HepG2 (cell line): ENCODE measurements around the gene SAMSN1. TPM values are rescaled to one million over a fixed set of nuclear protein-coding genes. Genes with fewer than 3 reads are reported as not detected.

Source experiments
- ATAC-seq: fragments of 200-7000 bp; cut with Tn5 transposase; 3 replicates; pipeline ENCODE4 v1.9.1; 2020; ENCODE audit warnings: mild to moderate bottlenecking, moderate library complexity
- BruUV-seq: library from RNA; stranded (reverse); fragments of 400-500 nt; replicated peaks from 2 replicates; lab custom pipeline; 2021; lab: Mats Ljungman, UMichigan
- CTCF ChIA-PET: fragments of 300-600 bp; formaldehyde crosslinking; extraction: SDS; loops from one replicate; lab custom pipeline; 2021; ENCODE audit warnings: low total read pairs, inconsistent platforms, low intra/inter-chr PET ratio; lab: Yijun Ruan, JAX
- POLR2A ChIA-PET: fragments of 350-600 bp; sonication (Branson Sonifier 250); formaldehyde crosslinking; loops from one replicate; lab custom pipeline; 2020; ENCODE audit warnings: antibody characterized with exemption, inconsistent platforms; lab: Yijun Ruan, JAX
- DNase-seq: peaks from one replicate; pipeline ENCODE4 v3.0.0-alpha.2; 2015; ENCODE audit warnings: low spot score
- FAIRE-seq: peaks from 3 replicates; lab custom pipeline; 2011; peaks lifted over from hg19 to GRCh38; lab: Jason Lieb, UNC
- H2AFZ ChIP-seq: one replicate; pipeline ENCODE4 v1.6.1; 2011; ENCODE audit warnings: low read length, inconsistent platforms
- H3K27ac ChIP-seq: fragments of 300-600 bp; 3 replicates; pipeline ENCODE4 v1.8.0; 2011; ENCODE audit warnings: mixed run types, mild to moderate bottlenecking, mixed read lengths, low read length, inconsistent platforms; ENCODE audit not compliant: insufficient read depth; ENCODE audit errors: extremely low read length
- H3K27me3 ChIP-seq, 2 experiments: fragments of 200-600 bp in 1 of 2; 2 replicates in 1 of 2; 3 replicates in 1 of 2; pipeline versions ENCODE4 v1.6.0 to v1.8.0; 2011; ENCODE audit warnings: low read length in 2 of 2, mild to moderate bottlenecking in 2 of 2, moderate library complexity in 2 of 2, inconsistent platforms in 1 of 2; ENCODE audit not compliant: insufficient read depth in 2 of 2, control insufficient read depth in 1 of 2
- H3K36me3 ChIP-seq, 2 experiments: fragments of 200-600 bp in 1 of 2; replicated peaks in 1 of 2; 2 replicates in 1 of 2; 3 replicates in 1 of 2; pipeline versions ENCODE4 v1.5.1 to v1.8.0; 2011; ENCODE audit warnings: low read length in 2 of 2, inconsistent platforms in 1 of 2; ENCODE audit not compliant: insufficient read depth in 2 of 2, control insufficient read depth in 1 of 2
- H3K4me1 ChIP-seq: 2 replicates; pipeline ENCODE4 v1.5.1; 2012; ENCODE audit warnings: low read length, inconsistent platforms; ENCODE audit not compliant: insufficient read depth
- H3K4me2 ChIP-seq: 2 replicates; pipeline ENCODE4 v1.6.0; 2011; ENCODE audit warnings: low read depth, low read length, inconsistent platforms
- H3K4me3 ChIP-seq, 3 experiments: fragments of 200-600 bp in 1 of 3; sonication (generic), shearing (Covaris generic) in 1 of 3; replicated peaks in 1 of 3; 2 replicates each; pipeline ENCODE4 v1.5.1; 2011 to 2016; ENCODE audit warnings: low read length in 3 of 3, inconsistent platforms in 2 of 3, low read depth in 2 of 3, mild to moderate bottlenecking in 2 of 3, control low read depth in 1 of 3, mixed read lengths in 1 of 3; ENCODE audit not compliant: insufficient read depth in 1 of 3
- H3K79me2 ChIP-seq: one replicate; pipeline ENCODE4 v1.6.1; 2011; ENCODE audit warnings: low read length, inconsistent platforms; ENCODE audit not compliant: insufficient read depth
- H3K9ac ChIP-seq: 2 replicates; pipeline ENCODE4 v1.6.0; 2011; ENCODE audit warnings: mild to moderate bottlenecking, low read depth, low read length, inconsistent platforms; ENCODE audit not compliant: insufficient read depth
- H3K9me3 ChIP-seq: 2 replicates; pipeline ENCODE4 v1.5.1; 2012; ENCODE audit warnings: mild to moderate bottlenecking, low read length
- H4K20me1 ChIP-seq: 2 replicates; pipeline ENCODE4 v1.6.0; 2011; ENCODE audit warnings: inconsistent platforms, mild to moderate bottlenecking, low read length, moderate library complexity; ENCODE audit not compliant: insufficient read depth
- ATF1 ChIP-seq: IDR thresholded peaks from 2 replicates; pipeline ENCODE4 v1.6.1; 2016; ENCODE audit warnings: mild to moderate bottlenecking, control low read depth
- FOSL2 ChIP-seq: sonication (generic); formaldehyde crosslinking; IDR thresholded peaks from 2 replicates; pipeline ENCODE4 v1.4.0; 2020; ENCODE audit warnings: missing genetic modification reagents
- KLF12 ChIP-seq: sonication (generic); formaldehyde crosslinking; IDR thresholded peaks from 2 replicates; pipeline ENCODE4 v1.4.0; 2020; ENCODE audit warnings: missing genetic modification reagents, borderline replicate concordance
- MED1 ChIP-seq: sonication (generic); formaldehyde crosslinking; IDR thresholded peaks from 2 replicates; pipeline ENCODE4 v1.4.0; 2020; ENCODE audit warnings: missing genetic modification reagents
- NFKBIZ ChIP-seq: IDR thresholded peaks from 2 replicates; pipeline ENCODE4 v1.6.1; 2018; ENCODE audit warnings: missing genetic modification reagents, missing compliant biosample characterization
- PRPF4 ChIP-seq: fragments of 200-400 bp; formaldehyde crosslinking; IDR thresholded peaks from 2 replicates; pipeline ENCODE4 v1.6.1; 2016; ENCODE audit warnings: low read length, low read depth; ENCODE audit not compliant: poor library complexity, severe bottlenecking
- RXRA ChIP-seq: sonication (generic); formaldehyde crosslinking; IDR thresholded peaks from 2 replicates; pipeline ENCODE4 v1.5.1; 2020; ENCODE audit warnings: missing genetic modification reagents
- ZNF232 ChIP-seq: sonication (generic); formaldehyde crosslinking; IDR thresholded peaks from 2 replicates; pipeline ENCODE4 v1.4.0; 2020; ENCODE audit warnings: missing genetic modification reagents, borderline replicate concordance
- in situ Hi-C: cut with HindIII; loops from 2 replicates; pipeline ENCODE4 v1.10.0; 2017; ENCODE audit warnings: low pct_unique_long_range_greater_than_20kb; ENCODE audit not compliant: extremely low pct_ligation_motif_present
- intact Hi-C: fragments of 100-400 bp; cut with micrococcal nuclease; formaldehyde crosslinking; loops from one replicate; pipeline ENCODE4 v1.10.0; 2022; ENCODE audit not compliant: unreplicated experiment
- polyA plus RNA-seq, 8 experiments: library from polyadenylated mRNA; depleted of rRNA in 3 of 8; stranded (reverse) in 7 of 8; unstranded in 1 of 8; fragments of >200 nt; fragmentation: Illumina TruSeq in 4 of 8; extraction: Trizol in 4 of 8; gene quantifications; 2 replicates each; pipeline versions ENCODE4 v1.2.1 to v1.2.3, GENCODE V29; 2011 to 2016; ENCODE audit warnings: low read depth in 4 of 8, missing spikeins in 1 of 8, mixed read lengths in 1 of 8; ENCODE audit not compliant: insufficient read depth in 1 of 8
- total RNA-seq, 5 experiments: library from RNA; depleted of rRNA; stranded (reverse); fragments of >200 nt; fragmentation: Illumina TruSeq; extraction: Trizol; gene quantifications; 2 replicates each; pipeline ENCODE4 v1.2.3, GENCODE V29; 2016; ENCODE audit warnings: low read depth in 1 of 5
- TF ChIP-seq, protein P1 (sequence below): sonication (generic); formaldehyde crosslinking; IDR thresholded peaks from 2 replicates; pipeline ENCODE4 v1.5.0; 2020; ENCODE audit warnings: missing genetic modification reagents
- TF ChIP-seq, protein P2 (sequence below): sonication (generic); formaldehyde crosslinking; IDR thresholded peaks from 2 replicates; pipeline ENCODE4 v1.4.0; 2020; ENCODE audit warnings: mild to moderate bottlenecking, missing genetic modification reagents
- TF ChIP-seq, protein P3 (sequence below): fragments of 450-650 bp; IDR thresholded peaks from 2 replicates; pipeline ENCODE4 v1.6.1; 2017

The SAMSN1 gene
- total and polyA plus RNA-seq, 2 of the 13 experiments (the other 11 are each of a cell fraction or from before 2014, with no cell fraction given) = 0.09 TPM; not detected in 1

DNA sequence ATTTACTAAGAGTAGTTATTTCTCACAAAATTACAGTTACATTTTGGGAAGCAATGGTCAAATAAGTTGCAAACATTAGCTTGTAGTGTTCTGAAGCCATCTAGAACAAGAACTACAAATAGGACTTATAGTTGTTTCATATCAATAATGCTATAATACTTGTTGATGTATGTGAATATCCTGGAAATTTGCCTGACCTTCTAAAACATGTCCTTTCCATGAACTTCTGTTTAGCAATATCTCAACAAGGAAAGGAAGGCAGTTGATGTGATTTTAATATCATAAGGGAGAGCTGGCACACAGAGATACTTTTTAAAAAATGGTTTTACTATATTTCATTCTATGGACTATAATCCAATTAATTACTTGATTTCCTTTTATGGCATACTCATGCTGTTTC lies 47.1 kb upstream of the SAMSN1 start:
- H3K4me3 ChIP-seq = no peak overlapping the region
- TF ChIP-seq KLF12 (no peak), ATF1 (no peak), NFKBIZ (CRISPR knock-in tag) (no peak), RXRA (CRISPR knock-in tag) (no peak), MED1 (CRISPR knock-in tag) (no peak), FOSL2 (no peak), PRPF4 (no peak), ZNF232 (CRISPR knock-in tag) (no peak)
- TF ChIP-seq, protein P1, sequence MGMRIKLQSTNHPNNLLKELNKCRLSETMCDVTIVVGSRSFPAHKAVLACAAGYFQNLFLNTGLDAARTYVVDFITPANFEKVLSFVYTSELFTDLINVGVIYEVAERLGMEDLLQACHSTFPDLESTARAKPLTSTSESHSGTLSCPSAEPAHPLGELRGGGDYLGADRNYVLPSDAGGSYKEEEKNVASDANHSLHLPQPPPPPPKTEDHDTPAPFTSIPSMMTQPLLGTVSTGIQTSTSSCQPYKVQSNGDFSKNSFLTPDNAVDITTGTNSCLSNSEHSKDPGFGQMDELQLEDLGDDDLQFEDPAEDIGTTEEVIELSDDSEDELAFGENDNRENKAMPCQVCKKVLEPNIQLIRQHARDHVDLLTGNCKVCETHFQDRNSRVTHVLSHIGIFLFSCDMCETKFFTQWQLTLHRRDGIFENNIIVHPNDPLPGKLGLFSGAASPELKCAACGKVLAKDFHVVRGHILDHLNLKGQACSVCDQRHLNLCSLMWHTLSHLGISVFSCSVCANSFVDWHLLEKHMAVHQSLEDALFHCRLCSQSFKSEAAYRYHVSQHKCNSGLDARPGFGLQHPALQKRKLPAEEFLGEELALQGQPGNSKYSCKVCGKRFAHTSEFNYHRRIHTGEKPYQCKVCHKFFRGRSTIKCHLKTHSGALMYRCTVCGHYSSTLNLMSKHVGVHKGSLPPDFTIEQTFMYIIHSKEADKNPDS (CRISPR knock-in tag) = no peak
- TF ChIP-seq, protein P2, sequence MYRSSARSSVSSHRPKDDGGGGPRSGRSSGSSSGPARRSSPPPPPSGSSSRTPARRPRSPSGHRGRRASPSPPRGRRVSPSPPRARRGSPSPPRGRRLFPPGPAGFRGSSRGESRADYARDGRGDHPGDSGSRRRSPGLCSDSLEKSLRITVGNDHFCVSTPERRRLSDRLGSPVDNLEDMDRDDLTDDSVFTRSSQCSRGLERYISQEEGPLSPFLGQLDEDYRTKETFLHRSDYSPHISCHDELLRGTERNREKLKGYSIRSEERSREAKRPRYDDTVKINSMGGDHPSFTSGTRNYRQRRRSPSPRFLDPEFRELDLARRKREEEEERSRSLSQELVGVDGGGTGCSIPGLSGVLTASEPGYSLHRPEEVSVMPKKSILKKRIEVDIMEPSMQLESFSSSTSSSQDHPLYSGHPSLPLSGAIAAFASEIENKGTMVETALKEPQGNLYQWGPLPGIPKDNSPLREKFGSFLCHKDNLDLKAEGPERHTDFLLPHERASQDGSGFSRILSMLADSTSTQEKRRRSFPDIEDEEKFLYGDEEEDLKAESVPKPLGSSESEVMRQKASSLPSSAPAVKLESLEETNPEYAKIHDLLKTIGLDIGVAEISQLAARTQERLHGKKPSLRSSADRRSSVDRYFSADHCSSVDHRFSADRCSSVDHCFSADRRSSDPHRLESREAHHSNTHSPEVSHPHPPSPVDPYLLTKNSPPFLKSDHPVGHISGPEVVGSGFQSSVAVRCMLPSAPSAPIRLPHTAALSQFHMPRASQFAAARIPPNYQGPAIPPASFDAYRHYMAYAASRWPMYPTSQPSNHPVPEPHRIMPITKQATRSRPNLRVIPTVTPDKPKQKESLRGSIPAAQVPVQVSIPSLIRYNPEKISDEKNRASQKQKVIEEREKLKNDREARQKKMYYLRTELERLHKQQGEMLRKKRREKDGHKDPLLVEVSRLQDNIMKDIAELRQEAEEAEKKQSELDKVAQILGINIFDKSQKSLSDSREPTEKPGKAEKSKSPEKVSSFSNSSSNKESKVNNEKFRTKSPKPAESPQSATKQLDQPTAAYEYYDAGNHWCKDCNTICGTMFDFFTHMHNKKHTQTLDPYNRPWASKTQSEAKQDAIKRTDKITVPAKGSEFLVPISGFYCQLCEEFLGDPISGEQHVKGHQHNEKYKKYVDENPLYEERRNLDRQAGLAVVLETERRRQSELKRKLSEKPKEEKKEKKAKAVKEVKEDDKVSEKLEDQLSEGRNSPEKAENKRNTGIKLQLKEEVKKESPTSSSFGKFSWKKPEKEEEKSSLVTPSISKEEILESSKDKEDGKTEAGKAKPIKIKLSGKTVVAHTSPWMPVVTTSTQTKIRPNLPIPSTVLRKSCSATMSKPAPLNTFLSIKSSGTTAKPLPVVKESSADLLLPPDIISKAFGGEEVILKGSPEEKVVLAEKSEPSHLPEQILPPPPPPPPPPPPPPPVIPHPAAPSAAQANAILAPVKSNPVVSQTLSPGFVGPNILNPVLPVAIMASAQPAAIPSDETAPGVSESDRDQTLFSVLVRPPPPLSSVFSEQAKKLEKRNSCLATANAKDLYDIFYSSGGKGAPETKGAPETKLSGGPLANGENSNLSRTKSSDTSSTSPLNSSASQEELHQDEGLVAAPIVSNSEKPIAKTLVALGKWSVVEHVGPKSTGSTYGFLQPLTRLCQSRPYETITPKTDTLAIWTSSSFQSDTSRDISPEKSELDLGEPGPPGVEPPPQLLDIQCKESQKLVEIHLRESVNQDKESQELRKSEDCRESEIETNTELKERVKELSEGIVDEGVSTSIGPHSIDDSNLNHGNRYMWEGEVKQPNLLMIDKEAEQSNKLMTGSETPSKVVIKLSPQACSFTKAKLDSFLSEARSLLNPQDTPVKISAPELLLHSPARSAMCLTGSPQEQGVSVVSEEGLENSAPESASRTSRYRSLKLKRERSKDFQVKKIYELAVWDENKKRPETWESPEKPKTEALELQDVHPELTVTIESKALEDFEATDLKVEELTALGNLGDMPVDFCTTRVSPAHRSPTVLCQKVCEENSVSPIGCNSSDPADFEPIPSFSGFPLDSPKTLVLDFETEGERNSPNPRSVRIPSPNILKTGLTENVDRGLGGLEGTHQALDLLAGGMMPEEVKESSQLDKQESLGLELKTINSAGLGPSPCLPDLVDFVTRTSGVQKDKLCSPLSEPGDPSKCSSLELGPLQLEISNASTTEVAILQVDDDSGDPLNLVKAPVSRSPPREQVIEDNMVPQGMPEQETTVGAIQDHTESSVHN (CRISPR knock-in tag) = no peak
- TF ChIP-seq, protein P3, sequence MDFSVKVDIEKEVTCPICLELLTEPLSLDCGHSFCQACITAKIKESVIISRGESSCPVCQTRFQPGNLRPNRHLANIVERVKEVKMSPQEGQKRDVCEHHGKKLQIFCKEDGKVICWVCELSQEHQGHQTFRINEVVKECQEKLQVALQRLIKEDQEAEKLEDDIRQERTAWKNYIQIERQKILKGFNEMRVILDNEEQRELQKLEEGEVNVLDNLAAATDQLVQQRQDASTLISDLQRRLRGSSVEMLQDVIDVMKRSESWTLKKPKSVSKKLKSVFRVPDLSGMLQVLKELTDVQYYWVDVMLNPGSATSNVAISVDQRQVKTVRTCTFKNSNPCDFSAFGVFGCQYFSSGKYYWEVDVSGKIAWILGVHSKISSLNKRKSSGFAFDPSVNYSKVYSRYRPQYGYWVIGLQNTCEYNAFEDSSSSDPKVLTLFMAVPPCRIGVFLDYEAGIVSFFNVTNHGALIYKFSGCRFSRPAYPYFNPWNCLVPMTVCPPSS = no peak
- no TSS peak for BruUV-seq
- no peaks in the 10 kb centered on the region for H3K79me2 ChIP-seq
- intact Hi-C loops (no loop called here), in situ Hi-C loops (no loop called here)
- POLR2A ChIA-PET = no interaction called here
- DNase-seq (no peak), FAIRE-seq (no peak), ATAC-seq (no peak)
- H2AFZ ChIP-seq = no peak overlapping the region
- no peaks in the 10 kb centered on the region for H3K36me3 ChIP-seq
- CTCF ChIA-PET = no interaction called here
- H3K27me3 ChIP-seq = no peaks in the 10 kb centered on the region
- H4K20me1 ChIP-seq = no peaks in the 10 kb centered on the region
- H3K9ac ChIP-seq = no peak overlapping the region
- H3K4me2 ChIP-seq = no peak overlapping the region
- H3K27ac ChIP-seq = no peak overlapping the region
- H3K9me3 ChIP-seq = no peaks in the 10 kb centered on the region
- no peaks in the 10 kb centered on the region for H3K4me1 ChIP-seq
